C1 segment of cervical spinal cord (tissue), 14 donors: ENCODE results near the gene NRG2.

ENCODE experiments used
- DNase-seq, 14 donors: peaks; one replicate each; lab custom pipeline; 2025; lab: John Stamatoyannopoulos, UW

The NRG2 gene

GRCh38 chr5:139906661-139907060 lies 136.4 kb downstream of the NRG2 start:
- DNase-seq: no peak

GRCh38 chr5:139904816-139905661 lies 138.1 kb downstream of the NRG2 start:
- DNase-seq: peak in 1 of 14 donors; percentile 26

- DNase-seq: no peak
These were observed 138.6 kb downstream of the NRG2 start for GRCh38 chr5:139904566-139904815.

GRCh38 chr5:139903795-139904565 lies 139.1 kb downstream of the NRG2 start:
- DNase-seq: peak in 8 of 14 donors; percentile 26 to 59 (median 46)

GRCh38 chr5:139903450-139903794 lies 139.7 kb downstream of the NRG2 start:
- no peak for DNase-seq

- DNase-seq: no peak
These were observed 141.1 kb downstream of the NRG2 start for GRCh38 chr5:139901986-139902385.

- no peak for DNase-seq
These were observed 141.9 kb downstream of the NRG2 start for GRCh38 chr5:139901251-139901575.

- no peak for DNase-seq
These were observed 142.4 kb downstream of the NRG2 start for GRCh38 chr5:139900546-139901250.

GRCh38 chr5:139898981-139899380 lies 144.1 kb downstream of the NRG2 start:
- DNase-seq: no peak

GRCh38 chr5:139897982-139898381 lies 145.1 kb downstream of the NRG2 start:
- no peak for DNase-seq

- no peak for DNase-seq
These were observed 145.8 kb downstream of the NRG2 start for GRCh38 chr5:139897342-139897741.

GRCh38 chr5:139896718-139897117 lies 146.4 kb downstream of the NRG2 start:
- DNase-seq: no peak

GRCh38 chr5:139895647-139896046 lies 147.5 kb downstream of the NRG2 start:
- peak in 4 of 14 donors; percentile 9 to 33 (median 14) for DNase-seq

- no peak for DNase-seq
These were observed 148.1 kb downstream of the NRG2 start for GRCh38 chr5:139895046-139895445.

GRCh38 chr5:139893873-139894272 lies 149.2 kb downstream of the NRG2 start:
- DNase-seq: no peak

GRCh38 chr5:139889410-139889809 lies 153.7 kb downstream of the NRG2 start:
- no peak for DNase-seq

- DNase-seq: peak in 1 of 14 donors; percentile 7
These were observed 154.7 kb downstream of the NRG2 start for GRCh38 chr5:139888370-139888769.

GRCh38 chr5:139886213-139886612 lies 156.9 kb downstream of the NRG2 start:
- peak in 1 of 14 donors; percentile 14 for DNase-seq

GRCh38 chr5:139885857-139886208 lies 157.3 kb downstream of the NRG2 start:
- DNase-seq: no peak

- DNase-seq: no peak
These were observed 157.8 kb downstream of the NRG2 start for GRCh38 chr5:139885172-139885856.

GRCh38 chr5:139884734-139885133 lies 158.4 kb downstream of the NRG2 start:
- DNase-seq: no peak

- DNase-seq: peak in 2 of 14 donors; percentile 15 to 46
These were observed 159.0 kb downstream of the NRG2 start for GRCh38 chr5:139884144-139884543.
